Breast epithelium (tissue), 3 donors: ENCODE results near the gene HSD17B8.

ENCODE experiments used
- CTCF ChIP-seq, 3 donors: fragments of 450-650 bp; IDR thresholded peaks; one replicate each; pipeline ENCODE4 v1.5.1; 2016 to 2017; ENCODE audit warnings: antibody characterized with exemption in 3 of 3, mild to moderate bottlenecking in 3 of 3, moderate library complexity in 3 of 3
- POLR2A ChIP-seq: fragments of 450-650 bp; IDR thresholded peaks from one replicate; pipeline ENCODE4 v1.6.1; 2016; ENCODE audit warnings: antibody characterized with exemption, mild to moderate bottlenecking, moderate library complexity
- POLR2AphosphoS5 ChIP-seq, 3 donors: sonication (generic); formaldehyde crosslinking; IDR thresholded peaks; one replicate each; pipeline ENCODE4 v1.6.1; 2017; ENCODE audit warnings: antibody characterized with exemption in 3 of 3

- no peak for TF ChIP-seq CTCF (IDR thresholded peaks at IDR 0.05)
- TF ChIP-seq POLR2AphosphoS5 (IDR thresholded peaks at IDR 0.05), result no peak
- TF ChIP-seq POLR2A, result no peak
Measured at GRCh38 chr6:33243476-33243875, 39.0 kb downstream of the HSD17B8 start.
